A172 (cell line): ENCODE data around the gene HELZ. TPM values are rescaled to one million over a fixed set of nuclear protein-coding genes. Genes with fewer than 3 reads are reported as not detected.
"Not testable (repeated sequence)": the region's sequence is repeated elsewhere in the genome, so short reads cannot be mapped to it uniquely, and the experiment has no call there.

Source experiments
- DNase-seq: peaks from one replicate; pipeline ENCODE4 v3.0.0-alpha.2; 2015; ENCODE audit warnings: low spot score
- total RNA-seq: library from RNA; depleted of rRNA; stranded (reverse); fragments of >200 nt; shearing (Covaris generic); gene quantifications from 2 replicates; pipeline ENCODE4 v1.2.3, GENCODE V29; 2014

The HELZ gene
- total RNA-seq, 1 experiment from 2014 or later = 44.1 TPM

DNA sequence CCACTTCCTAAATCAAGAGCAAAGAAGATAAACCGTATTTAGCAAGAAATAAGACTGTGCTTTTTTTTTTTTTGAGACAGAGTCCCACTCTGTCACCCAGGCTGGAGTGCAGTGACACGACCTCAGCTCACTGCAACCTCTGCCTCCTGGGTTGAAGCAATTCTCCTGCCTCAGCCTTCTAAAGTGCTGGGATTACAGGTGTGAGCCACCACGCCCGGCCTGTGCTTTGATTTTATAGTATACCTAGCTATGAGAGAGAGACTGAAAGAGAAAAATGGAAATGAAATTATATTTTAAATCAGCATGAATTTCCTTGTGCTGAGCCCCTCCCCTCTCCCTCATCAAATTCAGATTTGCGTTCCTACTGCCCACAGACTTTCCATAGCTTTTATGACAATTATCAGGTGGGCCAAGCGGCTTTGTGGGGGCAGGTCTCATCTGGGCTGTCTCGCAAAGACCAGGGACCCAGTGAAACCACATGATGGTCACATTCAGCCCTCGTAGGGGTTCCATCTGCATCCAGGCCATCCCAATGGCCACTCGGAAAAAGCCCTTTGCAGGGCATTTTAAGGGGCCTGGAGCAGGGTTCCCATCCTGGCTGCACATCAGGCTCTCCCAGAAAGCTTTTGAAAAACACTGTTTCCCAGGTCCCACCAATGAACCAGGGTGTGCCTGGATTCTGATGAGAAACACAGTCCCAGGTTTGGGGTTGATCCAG, 192.1 kb downstream of the HELZ start:
- DNase-seq = no peak

DNA sequence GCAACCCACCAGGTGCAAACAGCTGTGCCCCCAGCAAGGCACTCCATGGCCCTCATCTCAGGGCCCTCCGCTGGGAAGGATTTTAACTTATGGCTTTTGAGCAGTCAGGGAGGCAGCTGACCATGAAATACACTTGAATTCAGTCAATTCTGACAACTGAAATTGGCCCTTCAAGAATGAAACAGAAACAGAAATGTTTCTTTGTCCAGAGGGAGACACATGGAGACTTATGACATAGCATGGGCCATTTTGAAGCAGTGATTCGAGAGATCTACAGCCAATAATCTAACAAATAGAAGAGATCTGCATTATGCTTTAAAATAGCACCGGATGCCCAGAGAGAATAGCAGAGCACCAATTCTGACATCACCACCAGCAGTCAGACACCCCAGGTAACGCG, 193.2 kb downstream of the HELZ start:
- no peak for DNase-seq

- DNase-seq = no peak
Observed at GRCh38 chr17:67051155-67051538, 193.8 kb downstream of the HELZ start.

DNA sequence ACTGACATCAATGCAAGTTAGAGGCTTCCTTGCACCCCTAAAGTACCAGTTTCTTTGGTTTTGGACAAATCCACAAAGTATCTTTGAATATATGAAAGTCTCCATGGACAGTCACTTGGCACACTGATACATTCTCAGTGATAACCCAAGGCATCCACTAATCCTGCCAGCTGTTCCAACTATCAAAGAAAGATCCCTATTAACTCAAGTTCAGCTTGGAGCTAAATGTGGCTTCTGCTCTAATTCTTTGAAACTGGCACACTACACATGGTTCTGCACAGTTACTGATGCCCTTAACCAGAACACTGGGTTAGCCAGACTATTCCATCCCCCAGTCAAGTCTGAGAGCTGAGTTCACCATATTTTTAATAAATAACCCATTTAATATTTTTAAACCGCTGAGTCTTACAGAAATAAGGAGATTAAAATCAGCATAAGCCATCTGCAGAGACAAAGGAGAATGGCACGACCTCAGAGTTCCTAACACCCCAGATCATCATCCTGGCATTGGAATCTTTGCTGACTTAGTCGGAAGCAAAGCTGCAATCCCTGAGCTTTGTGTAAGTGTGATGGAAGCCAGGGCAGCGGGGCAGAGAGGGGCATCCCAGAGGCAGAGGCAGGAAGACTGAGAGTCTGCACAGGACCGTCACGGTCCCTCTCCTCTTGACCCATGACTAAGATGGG, 194.4 kb downstream of the HELZ start:
- no peak for DNase-seq

DNA sequence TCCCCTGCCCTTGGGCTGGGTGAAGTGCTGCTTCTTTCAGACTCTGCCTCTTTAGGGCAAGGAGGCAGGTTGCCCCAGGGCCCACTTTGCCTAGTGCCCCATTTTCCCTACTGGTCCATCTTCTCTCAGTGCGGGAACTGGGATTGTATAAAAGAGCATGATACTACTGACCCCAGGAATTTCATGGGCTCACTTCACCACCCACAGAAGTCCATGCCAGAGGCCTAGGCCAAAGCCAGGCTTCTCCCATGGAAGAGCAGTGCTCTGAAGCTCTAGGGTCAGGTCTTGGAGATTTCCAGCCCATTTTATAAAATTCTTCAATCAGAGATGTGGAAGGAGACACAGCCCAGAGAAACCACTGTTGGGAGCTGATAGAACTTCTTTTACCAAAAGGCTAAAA, 194.9 kb downstream of the HELZ start:
- no peak for DNase-seq

- DNase-seq = no peak
Observed at GRCh38 chr17:67049025-67049739, 195.8 kb downstream of the HELZ start.

DNA sequence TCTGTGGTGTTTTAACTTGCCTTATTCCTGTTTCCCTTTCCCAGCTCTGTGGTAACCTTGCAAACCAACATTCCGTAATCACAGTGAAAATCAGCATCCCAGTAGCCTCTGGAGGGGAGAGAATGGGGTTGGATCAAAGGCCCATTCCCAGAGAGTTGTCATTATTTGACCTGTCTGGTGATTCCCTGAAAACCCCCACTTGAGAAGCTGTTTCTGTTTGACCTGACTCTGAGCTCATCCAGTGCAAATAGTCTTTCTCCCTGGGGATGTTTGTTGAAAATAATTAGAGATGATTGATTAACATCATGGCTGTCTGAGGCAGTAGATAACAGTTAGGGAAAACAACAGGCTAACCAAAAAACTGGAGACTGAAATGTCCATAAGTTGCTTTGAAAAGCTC, 197.6 kb downstream of the HELZ start:
- no peak for DNase-seq

DNA sequence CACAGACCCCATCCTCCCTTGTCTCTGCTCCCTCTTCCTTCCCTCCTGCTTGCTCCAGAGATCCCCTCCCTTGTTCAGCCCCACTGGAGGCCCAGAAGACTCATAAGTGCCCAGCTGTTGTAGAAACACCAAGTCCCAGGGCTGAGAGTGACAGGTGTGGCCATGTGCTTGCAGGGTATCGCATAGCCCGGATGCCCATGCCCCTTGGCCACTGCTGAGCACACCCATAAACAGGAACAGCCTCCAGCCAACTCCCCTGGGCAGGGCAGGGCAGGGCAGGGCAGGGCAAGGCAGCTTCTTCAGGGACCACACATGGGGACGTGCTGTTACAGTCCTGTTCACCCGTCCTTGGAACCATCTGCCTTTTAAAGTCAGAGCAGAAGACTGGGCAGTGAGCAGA, 198.6 kb downstream of the HELZ start:
- DNase-seq = no peak

- DNase-seq = no peak
Observed at GRCh38 chr17:67044940-67045339, 200.1 kb downstream of the HELZ start.

- DNase-seq = no peak
Observed at GRCh38 chr17:67044016-67044772, 200.8 kb downstream of the HELZ start, which contains the start of gene CACNG1. Gene CACNG1 (plus strand): TSS chr17:67044554. CDS start chr17:67044661, 107 bp downstream.

DNA sequence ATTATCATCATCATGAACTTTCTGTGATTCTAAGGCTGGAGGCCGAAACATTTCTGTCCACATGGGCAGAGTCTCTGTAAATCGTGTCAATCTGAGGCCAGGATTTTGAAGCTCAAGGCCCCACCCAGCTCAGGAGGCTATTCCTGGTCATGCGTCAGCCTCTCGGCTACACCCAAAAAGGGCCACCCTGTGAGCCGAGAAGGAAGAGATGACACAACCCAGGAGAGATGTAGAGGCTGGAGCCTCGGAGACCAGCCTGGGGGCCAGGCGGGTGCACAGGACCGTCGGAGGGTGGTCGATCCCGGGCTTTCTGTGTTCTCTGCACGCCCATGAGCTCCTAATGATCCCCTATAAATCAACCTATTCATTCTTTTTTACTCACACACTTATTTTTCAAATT, 201.7 kb downstream of the HELZ start:
- DNase-seq = no peak

- no peak for DNase-seq
Observed at GRCh38 chr17:67041941-67042899, 202.8 kb downstream of the HELZ start.

DNA sequence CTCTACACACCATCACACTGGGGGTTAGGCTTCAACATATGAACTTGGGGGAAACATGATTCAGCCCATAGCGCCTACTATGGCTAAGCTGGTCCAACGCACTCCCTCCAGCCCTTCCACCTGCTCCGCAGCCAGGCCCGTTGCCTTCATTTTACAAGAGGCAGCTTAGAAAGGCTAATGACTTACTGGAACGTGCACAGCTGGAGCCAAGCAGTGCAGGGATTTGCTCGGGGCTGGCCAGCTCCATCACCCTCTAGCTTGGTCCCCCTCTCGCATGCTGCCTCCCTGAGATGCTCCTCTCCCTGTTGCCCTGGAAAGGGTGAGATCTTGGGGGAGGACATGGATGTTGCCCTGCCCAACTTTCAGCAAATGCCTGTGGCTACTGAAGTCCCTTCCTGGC, 203.5 kb downstream of the HELZ start:
- DNase-seq = no peak

GRCh38 chr17:67041119-67041518, 203.9 kb downstream of the HELZ start:
- DNase-seq = not testable (repeated sequence)

GRCh38 chr17:67040652-67041051, 204.3 kb downstream of the HELZ start:
- DNase-seq = no peak

DNA sequence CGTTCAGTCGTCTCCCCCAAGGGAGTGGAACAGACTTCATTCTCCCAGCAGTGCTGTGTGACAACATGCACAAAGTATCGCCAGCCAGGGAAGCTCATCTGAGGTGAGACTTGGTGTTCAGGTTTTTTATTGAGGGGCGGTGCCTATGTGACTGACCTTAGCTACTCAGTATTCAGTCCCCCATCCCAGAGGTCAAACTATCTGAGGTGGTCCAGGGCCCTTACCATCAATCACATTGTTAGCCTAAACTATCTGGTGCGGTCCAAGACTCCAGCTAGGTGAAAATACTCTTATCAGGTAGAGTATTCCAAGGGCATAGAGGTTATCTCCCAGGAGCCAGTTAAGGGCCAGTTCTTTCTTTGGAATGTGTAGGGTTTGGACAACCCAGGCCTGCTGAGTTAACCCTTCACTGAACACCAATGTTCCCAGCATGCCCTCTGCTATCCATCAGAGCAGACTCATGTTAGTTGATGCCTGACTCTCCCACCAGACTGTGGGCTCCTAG, 206.1 kb downstream of the HELZ start:
- DNase-seq = no peak

DNA sequence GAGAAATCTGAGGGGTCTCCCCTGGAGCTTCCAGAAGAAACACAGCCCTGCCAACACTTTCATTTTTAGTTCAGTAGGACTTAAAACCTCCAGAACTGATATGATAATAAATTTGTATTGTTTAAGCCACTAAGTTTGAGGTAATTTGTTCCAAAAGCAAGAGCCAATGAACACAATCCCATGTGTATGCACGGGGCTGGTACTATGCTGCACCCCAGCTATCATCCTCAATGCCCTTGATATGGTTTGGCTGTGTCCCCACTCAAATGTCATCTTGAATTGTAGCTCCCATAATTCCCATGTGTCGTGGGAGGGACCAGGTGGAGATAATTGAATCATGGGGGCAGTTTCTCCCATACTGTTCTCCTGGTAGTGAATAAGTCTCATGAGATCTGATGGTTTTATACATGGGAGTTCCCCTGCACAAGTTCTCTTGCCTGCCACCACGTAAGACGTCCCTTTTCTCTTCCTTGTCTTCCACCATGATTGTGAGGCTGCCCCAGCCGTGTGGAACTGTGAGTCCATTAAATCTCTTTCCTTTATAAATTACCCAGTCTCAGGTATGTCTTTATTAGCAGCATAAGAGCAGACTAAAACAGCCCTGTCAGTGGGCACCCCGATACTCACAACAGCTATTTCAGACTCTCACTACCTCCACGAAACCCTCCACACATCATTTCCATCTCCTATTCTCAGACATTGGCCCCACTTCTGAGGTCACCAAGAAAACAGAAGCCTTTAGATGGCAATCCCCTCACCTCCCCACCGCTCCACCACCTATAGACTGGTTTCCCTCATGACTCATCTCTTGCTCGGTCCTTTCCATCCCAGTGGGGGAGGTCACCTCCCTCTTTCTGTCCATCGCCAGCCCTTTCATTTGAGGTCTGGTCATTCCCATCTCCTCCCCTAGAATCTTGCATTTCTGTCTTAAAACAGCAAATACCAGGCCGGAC, 209.6 kb downstream of the HELZ start:
- peak; percentile 23 for DNase-seq

- no peak for DNase-seq
Observed at GRCh38 chr17:67033613-67034012, 211.4 kb downstream of the HELZ start.

DNA sequence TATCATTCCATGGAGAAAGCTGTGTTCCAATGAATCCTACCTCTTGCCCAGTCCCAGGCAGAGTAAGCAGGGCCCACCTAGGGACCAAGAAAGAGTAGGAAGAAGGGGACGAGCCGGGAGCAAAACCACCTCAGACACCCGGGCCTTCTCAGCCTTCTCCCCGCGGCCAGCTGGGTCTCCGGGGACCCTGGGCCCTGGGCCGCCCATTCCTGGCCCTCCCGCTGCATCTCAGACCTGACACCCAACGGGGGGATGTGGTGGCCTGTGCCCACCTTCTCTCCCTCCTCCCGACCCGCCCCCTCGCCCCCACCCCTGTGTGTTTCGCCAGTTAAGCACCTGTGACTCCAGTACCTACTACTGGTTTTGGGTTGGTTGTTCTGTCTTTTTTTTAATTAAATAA, 212.0 kb downstream of the HELZ start:
- DNase-seq = no peak

- DNase-seq = no peak
Observed at GRCh38 chr17:67032382-67032781, 212.6 kb downstream of the HELZ start.
